GM23248 (cell line): ENCODE measurements around the gene CREB5.

Source experiments
- EZH2 ChIP-seq: fragments of 200-600 bp; sonication (generic); IDR thresholded peaks from 2 replicates; pipeline ENCODE4 v1.6.1; 2018; ENCODE audit warnings: antibody characterized with exemption, mild to moderate bottlenecking; ENCODE audit not compliant: insufficient read depth, poor library complexity, severe bottlenecking
- EZH2phosphoT487 ChIP-seq: fragments of 200-600 bp; sonication (generic); IDR thresholded peaks from 2 replicates; pipeline ENCODE4 v1.6.1; 2018; ENCODE audit warnings: antibody characterized with exemption, moderate library complexity, mild to moderate bottlenecking, low read depth; ENCODE audit not compliant: insufficient read depth

GRCh38 chr7:28411876-28412662, at the start of gene CREB5:
- TF ChIP-seq EZH2phosphoT487 (no peak), EZH2 (no peak)
